ENCODE data around the gene PDCD2. TPM values are rescaled to one million over a fixed set of nuclear protein-coding genes. Genes with fewer than 3 reads are reported as not detected.

Gene PDCD2
- total RNA-seq, 1 experiment from 2014 or later = 132 TPM

DNA sequence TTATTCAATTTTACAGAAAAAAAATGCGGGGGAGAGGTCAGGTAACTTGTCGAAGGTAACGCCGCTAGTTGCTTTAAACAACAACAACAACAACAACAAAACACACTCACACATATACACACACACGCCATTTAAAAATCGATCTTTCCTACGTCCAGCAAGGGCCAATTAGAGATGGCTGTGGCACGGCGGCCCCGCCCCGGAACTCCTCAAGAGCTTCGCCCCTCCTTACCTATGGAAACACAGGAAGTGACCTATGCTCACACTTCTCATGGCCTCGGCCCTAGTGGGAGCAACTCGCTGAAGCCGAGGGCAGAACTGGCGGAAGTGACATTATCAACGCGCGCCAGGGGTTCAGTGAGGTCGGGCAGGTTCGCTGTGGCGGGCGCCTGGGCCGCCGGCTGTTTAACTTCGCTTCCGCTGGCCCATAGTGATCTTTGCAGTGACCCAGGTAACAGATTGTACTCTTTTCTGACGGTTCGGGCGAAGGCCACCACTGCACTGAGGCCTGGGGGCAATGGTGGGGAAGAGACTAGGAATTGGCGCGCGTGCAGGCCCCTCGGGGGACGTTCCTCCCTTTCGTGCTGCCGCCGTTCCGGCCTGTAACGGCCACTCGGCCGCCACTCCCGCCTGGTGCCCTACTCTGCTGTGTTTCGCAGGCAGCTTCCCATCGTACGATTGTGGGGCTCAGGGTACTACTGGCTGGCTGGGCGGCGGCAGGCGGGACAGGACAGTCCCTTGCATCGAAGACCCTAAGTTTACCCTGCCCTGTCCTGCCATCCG is 30.2 kb downstream of the PDCD2 start, which contains the start of gene TBP (continued):
- TF ChIP-seq TEAD4 (CRISPR knock-in tag; IDR thresholded peaks at IDR 0.05) (no peak), MYBL2 (CRISPR knock-in tag; IDR thresholded peaks at IDR 0.05) (no peak), SOX15 (CRISPR knock-in tag; IDR thresholded peaks at IDR 0.05) (no peak), TCF7 (CRISPR knock-in tag; IDR thresholded peaks at IDR 0.05; ENCODE audit: low read depth) (no peak), TP53 (CRISPR knock-in tag; IDR thresholded peaks at IDR 0.05) (no peak), FOXP1 (CRISPR knock-in tag; IDR thresholded peaks at IDR 0.05; ENCODE audit: borderline replicate concordance) (peak; percentile 80; the same call in 1 of the 2 replicates), HMGA2 (CRISPR knock-in tag; IDR thresholded peaks at IDR 0.05) (no peak), FOXK1 (CRISPR knock-in tag; IDR thresholded peaks at IDR 0.05) (peak; percentile 95), CREM (CRISPR knock-in tag; IDR thresholded peaks at IDR 0.05) (peak; percentile 98)
- TF ChIP-seq, protein P1, sequence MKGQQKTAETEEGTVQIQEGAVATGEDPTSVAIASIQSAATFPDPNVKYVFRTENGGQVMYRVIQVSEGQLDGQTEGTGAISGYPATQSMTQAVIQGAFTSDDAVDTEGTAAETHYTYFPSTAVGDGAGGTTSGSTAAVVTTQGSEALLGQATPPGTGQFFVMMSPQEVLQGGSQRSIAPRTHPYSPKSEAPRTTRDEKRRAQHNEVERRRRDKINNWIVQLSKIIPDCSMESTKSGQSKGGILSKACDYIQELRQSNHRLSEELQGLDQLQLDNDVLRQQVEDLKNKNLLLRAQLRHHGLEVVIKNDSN (CRISPR knock-in tag; IDR thresholded peaks at IDR 0.05) = peak; percentile 44; the same call in 1 of the 2 replicates
- TF ChIP-seq, protein P2, sequence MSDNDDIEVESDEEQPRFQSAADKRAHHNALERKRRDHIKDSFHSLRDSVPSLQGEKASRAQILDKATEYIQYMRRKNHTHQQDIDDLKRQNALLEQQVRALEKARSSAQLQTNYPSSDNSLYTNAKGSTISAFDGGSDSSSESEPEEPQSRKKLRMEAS (CRISPR knock-in tag; IDR thresholded peaks at IDR 0.05) = peak; percentile 77
- TF ChIP-seq, protein P3, sequence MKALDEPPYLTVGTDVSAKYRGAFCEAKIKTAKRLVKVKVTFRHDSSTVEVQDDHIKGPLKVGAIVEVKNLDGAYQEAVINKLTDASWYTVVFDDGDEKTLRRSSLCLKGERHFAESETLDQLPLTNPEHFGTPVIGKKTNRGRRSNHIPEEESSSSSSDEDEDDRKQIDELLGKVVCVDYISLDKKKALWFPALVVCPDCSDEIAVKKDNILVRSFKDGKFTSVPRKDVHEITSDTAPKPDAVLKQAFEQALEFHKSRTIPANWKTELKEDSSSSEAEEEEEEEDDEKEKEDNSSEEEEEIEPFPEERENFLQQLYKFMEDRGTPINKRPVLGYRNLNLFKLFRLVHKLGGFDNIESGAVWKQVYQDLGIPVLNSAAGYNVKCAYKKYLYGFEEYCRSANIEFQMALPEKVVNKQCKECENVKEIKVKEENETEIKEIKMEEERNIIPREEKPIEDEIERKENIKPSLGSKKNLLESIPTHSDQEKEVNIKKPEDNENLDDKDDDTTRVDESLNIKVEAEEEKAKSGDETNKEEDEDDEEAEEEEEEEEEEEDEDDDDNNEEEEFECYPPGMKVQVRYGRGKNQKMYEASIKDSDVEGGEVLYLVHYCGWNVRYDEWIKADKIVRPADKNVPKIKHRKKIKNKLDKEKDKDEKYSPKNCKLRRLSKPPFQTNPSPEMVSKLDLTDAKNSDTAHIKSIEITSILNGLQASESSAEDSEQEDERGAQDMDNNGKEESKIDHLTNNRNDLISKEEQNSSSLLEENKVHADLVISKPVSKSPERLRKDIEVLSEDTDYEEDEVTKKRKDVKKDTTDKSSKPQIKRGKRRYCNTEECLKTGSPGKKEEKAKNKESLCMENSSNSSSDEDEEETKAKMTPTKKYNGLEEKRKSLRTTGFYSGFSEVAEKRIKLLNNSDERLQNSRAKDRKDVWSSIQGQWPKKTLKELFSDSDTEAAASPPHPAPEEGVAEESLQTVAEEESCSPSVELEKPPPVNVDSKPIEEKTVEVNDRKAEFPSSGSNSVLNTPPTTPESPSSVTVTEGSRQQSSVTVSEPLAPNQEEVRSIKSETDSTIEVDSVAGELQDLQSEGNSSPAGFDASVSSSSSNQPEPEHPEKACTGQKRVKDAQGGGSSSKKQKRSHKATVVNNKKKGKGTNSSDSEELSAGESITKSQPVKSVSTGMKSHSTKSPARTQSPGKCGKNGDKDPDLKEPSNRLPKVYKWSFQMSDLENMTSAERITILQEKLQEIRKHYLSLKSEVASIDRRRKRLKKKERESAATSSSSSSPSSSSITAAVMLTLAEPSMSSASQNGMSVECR (CRISPR knock-in tag; IDR thresholded peaks at IDR 0.05; ENCODE audit: borderline replicate concordance) = peak; percentile 81; the same call in 1 of the 2 replicates
- TF ChIP-seq, protein P4, sequence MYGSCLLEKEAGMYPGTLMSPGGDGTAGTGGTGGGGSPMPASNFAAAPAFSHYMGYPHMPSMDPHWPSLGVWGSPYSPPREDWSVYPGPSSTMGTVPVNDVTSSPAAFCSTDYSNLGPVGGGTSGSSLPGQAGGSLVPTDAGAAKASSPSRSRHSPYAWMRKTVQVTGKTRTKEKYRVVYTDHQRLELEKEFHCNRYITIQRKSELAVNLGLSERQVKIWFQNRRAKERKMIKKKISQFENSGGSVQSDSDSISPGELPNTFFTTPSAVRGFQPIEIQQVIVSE (CRISPR knock-in tag; IDR thresholded peaks at IDR 0.05; ENCODE audit: borderline replicate concordance) = no peak
- TF ChIP-seq, protein P5, sequence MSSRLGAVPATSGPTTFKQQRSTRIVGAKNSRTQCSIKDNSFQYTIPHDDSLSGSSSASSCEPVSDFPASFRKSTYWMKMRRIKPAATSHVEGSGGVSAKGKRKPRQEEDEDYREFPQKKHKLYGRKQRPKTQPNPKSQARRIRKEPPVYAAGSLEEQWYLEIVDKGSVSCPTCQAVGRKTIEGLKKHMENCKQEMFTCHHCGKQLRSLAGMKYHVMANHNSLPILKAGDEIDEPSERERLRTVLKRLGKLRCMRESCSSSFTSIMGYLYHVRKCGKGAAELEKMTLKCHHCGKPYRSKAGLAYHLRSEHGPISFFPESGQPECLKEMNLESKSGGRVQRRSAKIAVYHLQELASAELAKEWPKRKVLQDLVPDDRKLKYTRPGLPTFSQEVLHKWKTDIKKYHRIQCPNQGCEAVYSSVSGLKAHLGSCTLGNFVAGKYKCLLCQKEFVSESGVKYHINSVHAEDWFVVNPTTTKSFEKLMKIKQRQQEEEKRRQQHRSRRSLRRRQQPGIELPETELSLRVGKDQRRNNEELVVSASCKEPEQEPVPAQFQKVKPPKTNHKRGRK (CRISPR knock-in tag; IDR thresholded peaks at IDR 0.05; ENCODE audit: borderline replicate concordance) = no peak
- TF ChIP-seq, protein P6, sequence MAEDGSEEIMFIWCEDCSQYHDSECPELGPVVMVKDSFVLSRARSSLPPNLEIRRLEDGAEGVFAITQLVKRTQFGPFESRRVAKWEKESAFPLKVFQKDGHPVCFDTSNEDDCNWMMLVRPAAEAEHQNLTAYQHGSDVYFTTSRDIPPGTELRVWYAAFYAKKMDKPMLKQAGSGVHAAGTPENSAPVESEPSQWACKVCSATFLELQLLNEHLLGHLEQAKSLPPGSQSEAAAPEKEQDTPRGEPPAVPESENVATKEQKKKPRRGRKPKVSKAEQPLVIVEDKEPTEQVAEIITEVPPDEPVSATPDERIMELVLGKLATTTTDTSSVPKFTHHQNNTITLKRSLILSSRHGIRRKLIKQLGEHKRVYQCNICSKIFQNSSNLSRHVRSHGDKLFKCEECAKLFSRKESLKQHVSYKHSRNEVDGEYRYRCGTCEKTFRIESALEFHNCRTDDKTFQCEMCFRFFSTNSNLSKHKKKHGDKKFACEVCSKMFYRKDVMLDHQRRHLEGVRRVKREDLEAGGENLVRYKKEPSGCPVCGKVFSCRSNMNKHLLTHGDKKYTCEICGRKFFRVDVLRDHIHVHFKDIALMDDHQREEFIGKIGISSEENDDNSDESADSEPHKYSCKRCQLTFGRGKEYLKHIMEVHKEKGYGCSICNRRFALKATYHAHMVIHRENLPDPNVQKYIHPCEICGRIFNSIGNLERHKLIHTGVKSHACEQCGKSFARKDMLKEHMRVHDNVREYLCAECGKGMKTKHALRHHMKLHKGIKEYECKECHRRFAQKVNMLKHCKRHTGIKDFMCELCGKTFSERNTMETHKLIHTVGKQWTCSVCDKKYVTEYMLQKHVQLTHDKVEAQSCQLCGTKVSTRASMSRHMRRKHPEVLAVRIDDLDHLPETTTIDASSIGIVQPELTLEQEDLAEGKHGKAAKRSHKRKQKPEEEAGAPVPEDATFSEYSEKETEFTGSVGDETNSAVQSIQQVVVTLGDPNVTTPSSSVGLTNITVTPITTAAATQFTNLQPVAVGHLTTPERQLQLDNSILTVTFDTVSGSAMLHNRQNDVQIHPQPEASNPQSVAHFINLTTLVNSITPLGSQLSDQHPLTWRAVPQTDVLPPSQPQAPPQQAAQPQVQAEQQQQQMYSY (CRISPR knock-in tag; IDR thresholded peaks at IDR 0.05) = no peak
